Limb (tissue), 2 donors: Measurements from ENCODE around the gene TSC2.

ENCODE experiments used
- DNase-seq, 2 donors: peaks; one replicate each; pipeline ENCODE4 v3.0.0-alpha.2; 2016; ENCODE audit errors: extremely low spot score in 2 of 2

Gene TSC2

DNA sequence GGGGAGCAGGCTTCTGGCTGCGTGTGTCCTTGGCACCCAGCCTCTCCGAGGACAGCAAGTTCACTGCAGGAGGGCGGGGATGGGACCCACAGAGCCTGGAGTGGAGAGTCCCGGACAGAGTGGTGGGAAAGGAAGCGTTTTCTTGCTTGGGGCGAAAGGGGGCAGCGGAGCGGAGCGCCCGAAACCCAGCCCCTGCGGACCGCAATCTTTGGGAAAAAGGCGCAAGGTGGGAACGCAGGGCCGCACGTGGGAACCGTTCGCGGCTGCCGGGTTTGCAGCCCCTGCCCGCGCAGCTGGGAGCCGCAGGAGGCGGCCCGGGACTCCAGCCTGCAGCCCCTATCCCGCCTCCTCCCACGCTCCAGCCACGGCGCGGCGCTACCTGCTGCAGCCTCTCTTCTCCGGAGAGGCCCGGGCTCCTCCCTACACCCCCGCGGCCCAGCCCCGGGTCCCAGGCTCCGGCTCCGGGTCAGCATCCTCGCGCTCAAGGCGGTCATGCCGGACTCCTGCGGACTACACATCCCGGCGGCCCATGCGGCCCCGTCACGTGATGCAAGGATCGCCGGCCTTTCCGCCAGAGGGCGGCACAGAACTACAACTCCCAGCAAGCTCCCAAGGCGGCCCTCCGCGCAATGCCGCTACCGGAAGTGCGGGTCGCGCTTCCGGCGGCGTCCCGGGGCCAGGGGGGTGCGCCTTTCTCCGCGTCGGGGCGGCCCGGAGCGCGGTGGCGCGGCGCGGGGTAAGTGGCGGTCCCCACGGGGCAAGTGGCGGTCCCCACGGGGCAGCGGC lies at the start of gene TSC2, which contains the start of gene NTHL1:
Gene TSC2, plus strand, starts transcription at position 656 of the 786 bp plus-strand sequence. CDS start 631 bp downstream, outside the sequence.
Gene NTHL1, minus strand, starts transcription at position 505 of the 786 bp plus-strand sequence. Its CDS starts 11 bp downstream, at position 494.
- peak; percentile 97 to 98 for DNase-seq

DNA sequence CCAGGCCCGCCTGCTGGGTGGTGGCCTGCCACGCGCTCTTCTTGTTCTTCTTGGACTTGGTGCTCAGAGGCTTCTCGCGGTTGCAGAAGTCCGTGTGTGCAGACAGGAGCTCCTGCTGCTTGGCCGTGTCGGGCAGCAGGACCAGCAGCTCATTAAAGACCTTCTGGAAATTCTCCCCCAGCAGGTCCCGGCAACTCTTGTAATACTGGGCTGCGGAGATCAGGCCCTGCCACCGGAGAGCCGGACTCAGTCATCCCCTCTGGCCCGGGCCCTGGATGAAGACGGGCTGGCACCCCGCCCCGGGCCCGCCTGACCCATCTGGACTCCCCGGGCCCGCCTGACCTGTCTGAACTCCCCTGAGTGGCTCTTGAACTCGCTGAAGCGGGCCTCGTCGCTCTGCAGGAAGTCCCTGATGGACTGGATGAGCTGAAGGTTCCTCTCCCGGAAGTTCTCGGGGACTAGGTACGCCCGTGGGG lies 49.4 kb upstream of the TSC2 start:
- no peak for DNase-seq

DNA sequence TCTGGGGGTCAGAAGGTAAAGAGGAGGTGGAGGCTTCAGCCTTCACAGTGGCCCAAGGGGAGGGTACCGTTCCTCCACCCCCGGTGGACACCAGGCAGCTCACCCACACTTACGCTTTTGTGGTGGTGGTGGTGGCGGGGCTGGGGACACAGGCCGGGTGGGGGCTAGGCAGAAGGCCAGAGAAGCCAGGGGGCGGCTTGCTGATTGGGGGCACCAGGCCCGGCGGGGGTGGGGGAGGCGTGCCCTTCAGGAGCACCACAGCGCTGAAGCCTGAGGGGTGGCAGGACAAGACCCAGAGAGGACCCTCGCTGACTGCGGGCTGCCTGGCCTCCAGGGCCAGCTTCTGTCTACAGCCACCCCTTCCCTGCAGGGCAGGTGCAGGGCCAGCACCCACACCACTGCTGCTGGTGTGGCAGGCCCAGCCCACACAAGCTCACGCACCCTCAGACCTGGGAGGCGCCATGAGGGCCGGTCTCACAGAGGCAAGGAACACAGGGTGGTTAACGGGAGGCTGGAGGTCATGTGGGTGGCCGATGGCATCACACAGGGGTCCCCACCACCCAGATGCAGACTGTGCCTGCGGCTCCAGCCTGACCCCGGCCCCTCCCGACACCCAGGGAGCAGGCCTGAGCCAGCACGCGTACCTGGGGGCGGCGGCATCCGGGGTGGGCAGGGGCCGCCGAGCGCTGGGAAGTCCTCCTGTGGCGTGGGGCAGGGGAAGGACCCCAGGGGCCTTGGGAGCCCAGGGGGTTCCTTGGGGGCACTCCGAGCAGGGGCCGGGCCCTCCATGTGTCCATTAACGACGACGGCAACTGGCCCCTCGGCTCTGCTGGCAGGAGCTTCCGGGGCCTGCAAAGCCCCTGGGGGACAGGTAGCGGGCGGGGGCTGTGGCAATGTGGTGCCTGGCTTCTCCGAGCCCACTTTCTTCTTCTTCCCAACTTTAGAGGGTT lies 48.7 kb upstream of the TSC2 start:
- DNase-seq = no peak

DNA sequence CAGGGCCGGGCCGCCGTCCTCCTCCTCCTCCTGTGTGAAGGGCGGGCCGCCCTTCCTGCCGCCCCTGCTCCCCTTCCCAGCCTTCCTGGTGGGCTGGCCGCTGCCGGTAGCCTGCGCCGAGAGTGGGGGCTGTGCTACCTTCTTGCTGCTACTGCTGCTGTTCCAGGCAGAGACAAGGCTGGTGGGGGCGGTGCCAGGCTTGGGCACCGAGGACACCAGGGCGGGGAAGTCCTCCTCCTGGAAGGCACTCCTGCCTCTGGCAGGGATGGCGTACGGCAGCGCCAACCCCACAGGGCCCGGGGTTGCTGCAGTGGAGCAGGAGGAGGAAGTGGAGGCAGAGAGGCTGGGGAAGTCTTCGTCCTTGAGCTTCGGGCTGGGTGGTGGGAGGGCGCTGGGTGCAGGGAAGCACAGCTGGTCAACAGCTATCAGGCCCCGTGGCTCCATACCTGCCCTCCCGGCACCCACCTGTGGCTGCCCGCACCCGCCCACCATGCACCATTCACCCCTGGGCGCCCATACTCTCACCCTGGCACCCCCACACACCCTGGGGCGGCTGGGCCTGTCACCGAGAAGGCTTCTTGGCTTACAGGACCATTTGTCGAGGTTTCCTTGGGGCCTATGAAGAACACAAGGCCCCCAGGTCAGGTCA lies 47.8 kb upstream of the TSC2 start:
- no peak for DNase-seq

DNA sequence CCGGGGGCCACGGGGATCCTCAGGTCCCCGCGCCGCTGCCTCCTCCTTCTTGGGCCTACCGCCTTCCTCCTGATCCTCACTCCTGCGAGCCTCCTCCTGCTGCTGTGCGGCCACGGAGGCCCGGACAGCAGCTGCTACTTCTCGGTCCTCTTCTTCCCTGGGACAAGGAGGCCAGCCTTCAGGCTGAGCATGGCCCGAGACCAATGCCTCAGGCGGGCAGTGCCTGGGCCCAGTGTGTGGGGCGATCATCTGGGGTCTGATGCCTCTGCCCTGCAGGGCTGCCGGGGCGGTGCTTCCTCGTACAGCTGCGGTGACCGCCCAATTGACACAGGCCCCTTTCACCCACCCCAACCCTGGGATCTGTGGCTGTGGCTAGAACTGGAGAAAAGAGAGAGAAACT lies 46.8 kb upstream of the TSC2 start:
- no peak for DNase-seq

DNA sequence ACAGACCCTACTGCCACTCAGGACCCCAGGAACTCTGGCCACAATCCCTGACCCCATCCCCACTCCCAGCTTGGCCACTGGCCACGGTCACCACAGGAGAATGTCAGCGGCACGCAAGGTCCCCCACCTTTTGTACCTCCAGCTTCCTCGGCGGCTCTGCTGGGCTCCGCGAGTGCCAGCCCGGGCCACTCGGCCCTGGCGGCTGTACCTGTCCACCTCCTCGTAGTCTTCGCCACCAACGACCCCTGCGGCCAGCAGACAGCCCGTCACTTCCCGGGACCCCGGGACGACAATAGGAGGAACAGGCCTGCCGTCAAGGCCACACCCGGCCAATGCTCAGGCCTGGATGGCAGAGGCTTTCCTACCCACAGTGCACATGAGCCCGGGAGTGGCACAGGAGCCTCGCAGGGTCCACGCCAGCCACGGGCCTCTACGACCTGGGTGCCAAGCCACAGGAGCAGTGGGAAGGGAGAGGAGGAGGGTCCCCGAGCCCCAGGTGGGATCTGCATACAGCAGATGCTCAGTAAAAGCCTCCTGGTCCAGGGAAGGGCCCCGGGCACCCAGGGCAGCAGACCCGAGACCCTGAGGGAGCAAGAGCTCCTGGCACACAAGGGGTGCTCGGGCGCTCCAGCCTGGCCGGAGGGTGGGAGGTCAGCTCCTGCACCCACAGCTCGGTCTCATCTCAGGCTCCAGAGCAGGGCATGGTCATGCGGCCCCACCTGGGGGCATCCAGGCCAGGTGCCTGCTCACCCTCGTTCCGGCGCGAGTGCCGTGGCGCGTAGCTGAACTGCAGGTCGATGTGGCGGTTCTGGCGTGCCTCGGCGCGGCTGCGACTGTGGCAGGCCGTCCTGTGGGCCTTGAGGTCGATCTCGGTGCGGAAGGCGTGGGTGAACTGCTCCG lies 46.1 kb upstream of the TSC2 start:
- no peak for DNase-seq

DNA sequence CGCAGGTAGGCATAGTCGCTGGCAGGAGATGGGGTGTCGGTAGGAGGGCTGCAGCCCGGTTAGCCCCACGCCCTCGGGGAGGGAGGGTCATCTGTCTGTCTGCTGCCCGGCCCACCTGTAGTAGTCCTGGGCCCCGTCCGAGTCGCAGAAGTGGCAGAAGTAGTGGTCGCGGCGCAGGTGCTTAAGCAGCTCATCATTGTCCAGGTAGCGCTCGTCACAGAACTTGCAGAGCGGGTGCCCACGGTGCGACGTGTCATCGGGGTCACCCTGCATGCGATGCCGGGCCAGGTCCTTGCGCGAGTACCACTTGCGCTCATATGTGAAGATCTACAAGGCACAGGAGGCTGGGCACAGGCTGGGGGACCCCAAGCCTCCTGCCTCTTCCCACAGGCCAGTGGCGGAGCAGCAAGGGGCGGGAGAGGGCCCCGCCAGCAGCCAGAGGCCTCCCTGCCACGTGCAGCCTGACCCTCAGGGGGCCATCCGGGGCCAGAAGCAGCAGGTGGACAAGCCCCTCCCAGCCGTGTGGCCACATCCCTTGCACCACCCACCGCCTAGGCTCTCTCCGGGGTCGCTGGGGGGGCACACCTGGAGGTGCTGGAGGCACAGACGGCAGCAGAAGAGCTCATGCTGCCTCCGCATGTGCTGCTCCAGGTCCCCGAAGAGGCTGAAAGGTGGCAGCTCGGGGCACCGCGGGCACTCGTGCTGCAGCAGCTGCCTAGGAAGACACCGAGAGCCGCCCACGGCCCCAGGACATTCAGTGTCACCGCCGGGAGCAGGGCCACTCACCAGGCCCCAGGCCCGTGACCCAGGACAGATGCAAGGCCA lies 45.2 kb upstream of the TSC2 start:
- peak in 1 of 2 donors; percentile 28 for DNase-seq

DNA sequence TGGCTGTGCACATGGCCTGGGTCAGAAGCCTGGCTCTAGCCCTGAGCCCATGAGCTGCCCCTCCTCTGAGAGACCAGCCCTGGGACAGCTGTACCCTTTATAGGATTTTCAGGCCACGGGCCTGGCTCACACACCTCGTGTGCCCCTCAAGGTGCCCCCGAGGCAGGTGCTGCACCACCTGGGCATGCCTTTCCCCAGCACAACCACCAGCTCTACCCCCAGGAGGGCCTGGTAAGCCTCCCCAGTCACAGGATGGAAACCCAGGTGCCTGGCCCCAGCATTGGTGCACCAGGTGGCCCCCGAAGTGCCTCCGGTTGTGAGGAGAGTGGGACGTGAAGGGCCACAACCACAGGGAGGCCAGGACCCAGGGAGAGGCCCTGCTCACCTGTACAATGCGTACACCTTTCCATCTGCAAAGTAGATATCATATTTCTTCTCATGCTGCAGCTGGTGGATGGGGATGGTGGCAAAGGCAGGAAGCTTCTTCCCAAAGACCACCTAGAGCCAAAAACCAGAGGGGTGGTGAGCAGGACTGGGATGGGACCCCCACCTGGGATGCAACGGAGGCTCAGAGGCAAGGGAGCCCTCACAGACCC lies 44.5 kb upstream of the TSC2 start:
- no peak for DNase-seq

DNA sequence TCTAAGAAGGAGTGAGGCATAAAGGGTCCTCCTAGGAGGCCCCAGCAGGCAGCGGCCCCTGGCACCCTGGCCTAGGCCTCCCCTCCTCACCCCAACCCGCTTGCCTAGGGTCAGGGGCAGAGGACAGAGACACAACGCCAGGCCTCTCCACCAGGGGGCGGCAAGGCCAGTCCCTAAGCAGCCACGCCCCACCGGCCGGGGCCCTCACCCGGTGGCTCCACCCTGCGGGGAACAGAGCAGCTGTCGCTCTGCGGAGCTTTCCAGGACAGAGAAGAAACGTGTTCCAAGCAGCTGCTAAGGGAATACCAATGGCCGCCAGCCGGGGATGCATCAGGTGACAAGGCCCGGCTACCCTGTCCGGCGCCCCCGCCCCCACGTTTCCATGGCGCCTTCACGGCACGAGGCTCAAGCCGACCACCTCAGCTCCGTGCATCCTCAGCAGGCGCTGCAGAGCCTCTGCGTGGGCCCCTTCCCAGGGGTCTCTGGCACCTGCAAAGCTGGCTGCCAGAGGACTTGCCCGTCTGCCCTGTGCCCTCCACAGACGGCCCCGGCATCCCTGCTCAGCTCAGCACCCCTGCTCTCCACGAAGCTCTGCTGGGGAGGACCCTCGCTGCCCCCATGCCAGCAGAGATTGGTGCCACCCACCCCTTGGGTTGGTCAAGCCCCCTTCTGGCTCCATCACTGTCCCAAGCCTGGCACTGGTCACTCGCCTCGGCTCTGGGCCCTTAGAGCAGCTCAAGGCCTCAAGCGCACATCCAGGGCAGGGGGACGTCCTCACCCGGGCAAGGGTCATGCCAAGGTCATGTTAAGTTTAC lies 43.8 kb upstream of the TSC2 start:
- peak; percentile 90 for DNase-seq

DNA sequence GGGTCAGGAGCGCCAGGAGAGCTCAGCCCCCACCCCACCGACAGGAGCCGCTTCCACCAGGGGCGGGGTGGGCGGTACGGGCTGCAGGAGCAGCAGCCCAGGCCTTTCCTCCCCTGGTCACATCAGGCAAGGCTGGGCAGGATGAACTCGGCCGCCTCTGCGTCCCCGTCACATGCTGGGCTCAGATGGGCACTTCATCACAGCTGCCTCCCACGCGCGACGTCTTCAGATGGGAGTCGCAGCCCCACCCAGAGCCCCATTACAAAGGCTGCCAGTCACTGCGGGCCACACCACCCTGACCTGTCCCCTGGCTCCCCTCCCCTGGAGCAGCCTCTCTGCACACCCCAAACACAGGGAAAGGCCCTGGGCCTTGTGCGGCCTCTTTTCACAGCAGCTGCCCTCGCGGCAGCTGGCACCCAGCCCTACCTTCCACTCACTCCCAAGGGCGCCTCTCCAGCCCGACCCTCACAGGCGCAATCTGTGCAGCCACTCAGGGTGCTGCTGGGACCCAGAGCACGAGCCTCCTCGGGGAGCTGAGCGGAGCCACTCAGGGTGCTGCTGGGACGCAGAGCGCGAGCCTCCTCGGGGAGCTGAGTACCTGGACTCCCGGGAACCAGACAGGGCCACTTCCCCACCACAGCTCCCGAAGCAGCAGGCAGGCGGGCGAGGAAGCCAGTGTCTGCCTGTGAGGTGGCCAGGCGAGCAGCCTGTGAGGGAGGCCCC lies 42.8 kb upstream of the TSC2 start:
- no peak for DNase-seq

DNA sequence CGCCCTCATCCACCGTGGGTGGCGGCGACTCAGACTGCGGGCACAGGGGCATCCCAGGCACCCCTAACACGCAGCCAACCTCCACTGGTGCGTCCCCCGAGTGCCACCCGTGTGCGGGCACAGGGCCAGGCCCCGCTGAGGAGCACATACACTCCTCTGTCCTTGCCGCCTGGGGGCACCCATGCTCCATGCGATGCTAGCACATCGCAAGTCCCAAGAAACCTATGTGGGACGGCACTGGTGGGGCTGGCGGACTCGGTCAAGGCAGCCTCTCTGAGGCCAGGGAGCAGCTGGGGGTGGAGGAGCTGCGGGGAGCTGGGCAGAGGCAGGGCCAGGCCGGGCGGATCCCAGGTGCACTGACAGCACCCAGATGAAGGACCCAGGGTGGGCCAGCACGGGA lies 42.1 kb upstream of the TSC2 start:
- no peak for DNase-seq

DNA sequence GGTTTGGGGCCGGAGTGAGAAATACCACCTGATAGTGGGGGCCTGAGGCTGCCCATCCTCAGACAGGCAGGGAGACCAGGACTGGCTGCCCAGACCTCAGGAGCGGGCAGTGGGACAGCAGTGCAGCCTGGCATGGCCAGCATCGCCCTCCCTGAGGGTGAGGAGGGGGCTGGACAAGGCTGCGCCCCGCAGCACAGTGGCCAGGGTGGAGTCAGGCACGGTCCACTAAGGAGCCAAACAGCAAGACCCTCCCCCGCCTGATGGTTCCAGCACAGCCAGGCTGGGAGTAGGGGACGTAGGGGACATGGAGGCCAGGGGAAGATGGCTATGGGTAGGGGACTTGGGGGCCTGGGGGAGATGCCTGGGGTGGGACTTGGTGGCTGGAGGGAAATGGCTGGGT lies 41.5 kb upstream of the TSC2 start:
- DNase-seq = no peak

DNA sequence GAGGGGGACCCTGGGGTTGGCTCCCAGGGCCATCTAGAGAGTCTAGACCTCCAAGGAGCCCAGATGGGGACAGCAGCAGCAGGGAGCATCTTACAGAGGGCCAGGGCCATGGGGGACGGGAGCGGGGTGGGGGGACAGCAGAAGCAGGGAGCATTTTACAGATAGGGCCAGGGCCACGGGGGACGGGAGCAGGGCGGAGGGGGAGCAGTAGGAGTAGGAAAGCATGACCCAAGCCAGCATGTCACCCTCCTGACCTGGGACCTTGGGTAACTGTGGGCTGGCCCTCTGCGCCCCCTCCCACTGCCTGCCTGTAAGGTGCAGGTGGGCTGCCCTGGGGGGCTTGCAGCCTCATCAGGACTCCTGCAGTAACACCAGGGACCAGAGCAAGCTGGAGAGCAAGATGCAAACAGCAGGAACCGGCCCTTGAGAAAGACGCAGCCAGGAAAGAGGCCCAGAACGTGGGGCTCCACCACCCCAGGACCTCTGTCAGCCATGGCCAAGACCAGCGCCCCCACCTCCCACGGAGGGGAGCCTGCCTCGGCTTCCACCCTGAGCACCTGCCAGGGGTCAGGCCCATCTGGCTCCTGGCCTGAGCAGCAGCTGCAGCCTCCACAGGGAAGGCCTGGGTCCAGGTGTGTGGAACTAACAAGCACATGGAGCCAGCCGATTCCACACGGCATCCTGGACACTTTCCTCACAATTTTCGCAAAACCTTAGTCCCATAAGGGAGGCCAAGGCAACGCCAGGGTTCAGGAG lies 40.5 kb upstream of the TSC2 start:
- no peak for DNase-seq

DNA sequence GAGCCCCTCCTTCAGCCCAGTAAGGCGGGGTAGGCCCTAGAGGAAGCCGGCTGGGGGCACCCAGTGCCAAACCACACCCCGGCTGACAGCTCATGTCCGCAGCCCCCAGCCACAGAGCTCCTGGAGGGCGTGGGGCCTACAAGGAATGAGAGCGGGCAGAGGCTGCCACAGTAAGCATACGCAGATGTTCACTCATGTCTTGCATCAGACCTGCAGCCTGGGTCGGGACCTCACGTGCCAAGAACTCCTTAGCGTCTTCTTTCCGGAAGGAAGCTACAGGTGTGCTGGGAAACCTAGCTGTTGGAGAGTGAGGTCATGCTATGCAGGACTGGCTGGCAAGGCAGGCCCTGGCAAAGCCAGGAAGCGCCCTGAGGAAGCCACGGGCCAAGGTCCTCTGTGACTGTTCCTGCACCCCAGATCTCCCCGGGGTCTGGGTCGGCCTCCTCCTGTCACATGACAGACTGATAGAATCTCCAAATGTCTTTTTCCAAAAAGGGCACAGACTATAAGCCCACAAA lies 39.7 kb upstream of the TSC2 start:
- DNase-seq = no peak

DNA sequence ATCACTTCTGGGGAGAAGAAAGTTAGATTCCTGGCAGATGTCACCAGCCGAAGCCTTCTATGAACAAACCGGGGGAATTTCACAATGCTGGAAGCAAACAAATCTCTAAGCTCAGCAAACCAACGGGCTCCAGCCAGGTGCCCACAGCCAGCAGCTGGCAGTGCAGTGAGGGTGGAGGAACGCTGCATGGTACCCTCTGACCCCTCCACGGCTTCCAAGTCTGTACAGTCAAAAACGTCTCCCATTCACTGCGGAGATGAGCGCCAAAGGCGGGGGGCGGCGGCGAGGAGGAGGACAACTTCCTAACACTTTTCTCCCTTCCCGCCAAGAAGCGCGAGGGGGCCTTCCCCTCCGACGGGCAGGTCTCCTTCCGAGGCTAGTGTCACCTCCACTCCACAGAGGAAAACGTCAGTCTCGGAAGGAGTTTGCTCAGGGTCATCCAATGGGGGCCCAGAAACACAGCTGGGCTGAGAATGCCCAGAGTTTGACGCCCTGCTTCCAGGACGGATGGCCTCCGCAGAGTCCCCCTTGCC lies 39.1 kb upstream of the TSC2 start:
- DNase-seq = no peak

DNA sequence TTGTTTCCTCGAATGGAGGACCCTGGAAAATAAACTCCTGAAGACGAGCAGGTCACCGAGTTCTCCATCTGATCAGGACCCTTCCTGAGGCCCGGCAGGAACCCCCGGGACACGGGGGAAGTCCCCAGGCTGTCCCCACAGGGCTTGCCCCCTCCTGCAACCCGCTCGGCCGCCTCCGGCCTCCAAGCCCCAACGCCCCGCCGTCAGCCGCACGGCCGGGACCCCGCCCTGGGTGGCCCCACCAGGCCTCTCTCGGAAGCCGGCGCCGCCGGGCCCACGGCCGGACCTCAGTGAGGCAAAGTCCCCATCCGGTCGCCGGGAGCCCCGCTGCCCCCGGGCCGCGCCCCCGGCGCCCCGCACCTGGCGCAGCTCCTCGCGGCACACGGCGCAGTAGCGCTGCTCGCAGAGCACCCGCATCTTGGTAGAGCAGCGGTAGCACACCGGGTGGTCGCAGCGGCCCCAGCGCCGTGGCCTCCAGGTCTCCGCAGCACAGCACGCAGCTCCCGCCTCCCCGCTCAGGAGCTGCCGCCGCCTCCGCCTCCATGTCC lies 38.5 kb upstream of the TSC2 start:
- DNase-seq = no peak
